Liver (tissue), 9 donors: ENCODE measurements around the gene EPC2. TPM values are rescaled to one million over a fixed set of nuclear protein-coding genes. Genes with fewer than 3 reads are reported as not detected.

Experiments used
- DNase-seq: peaks from one replicate; pipeline ENCODE4 v3.0.0-alpha.2; 2017; ENCODE audit warnings: low spot score
- H3K27ac ChIP-seq, 2 donors: one replicate each; pipeline ENCODE4 v1.7.0; 2013; ENCODE audit warnings: inconsistent platforms in 2 of 2, low read length in 2 of 2, control low read depth in 1 of 2, low read depth in 1 of 2, mild to moderate bottlenecking in 1 of 2
- H3K27me3 ChIP-seq, 4 donors: one replicate each; pipeline versions ENCODE4 v1.6.1 to v1.7.0; 2013; ENCODE audit warnings: low read length in 3 of 4, inconsistent platforms in 1 of 4, mild to moderate bottlenecking in 1 of 4, moderate library complexity in 1 of 4; ENCODE audit not compliant: control insufficient read depth in 4 of 4, insufficient read depth in 4 of 4
- H3K36me3 ChIP-seq, 4 donors: one replicate each; pipeline versions ENCODE4 v1.6.1 to v1.7.0; 2013; ENCODE audit warnings: low read length in 3 of 4, mild to moderate bottlenecking in 3 of 4, low read depth in 1 of 4, moderate library complexity in 1 of 4; ENCODE audit not compliant: control insufficient read depth in 4 of 4, insufficient read depth in 3 of 4
- H3K4me1 ChIP-seq, 4 donors: one replicate each; pipeline versions ENCODE4 v1.6.1 to v1.7.0; 2013; ENCODE audit warnings: low read length in 3 of 4, mild to moderate bottlenecking in 3 of 4, moderate library complexity in 1 of 4; ENCODE audit not compliant: control insufficient read depth in 4 of 4, insufficient read depth in 4 of 4
- H3K4me3 ChIP-seq, 3 donors: one replicate each; pipeline versions ENCODE4 v1.6.1 to v1.7.0; 2013; ENCODE audit warnings: low read length in 3 of 3, control low read depth in 1 of 3, low read depth in 1 of 3, mild to moderate bottlenecking in 1 of 3
- H3K9ac ChIP-seq, 2 donors: one replicate each; pipeline ENCODE4 v1.7.0; 2013; ENCODE audit warnings: low read length in 2 of 2, mild to moderate bottlenecking in 2 of 2, moderate library complexity in 2 of 2, control low read depth in 1 of 2, low read depth in 1 of 2
- H3K9me3 ChIP-seq, 4 donors: one replicate each; pipeline versions ENCODE4 v1.6.1 to v1.7.0; 2013; ENCODE audit warnings: low read length in 3 of 4; ENCODE audit not compliant: control insufficient read depth in 4 of 4
- ATF3 ChIP-seq: IDR thresholded peaks from 2 replicates; pipeline ENCODE4 v1.6.1; 2016; ENCODE audit warnings: antibody characterized with exemption
- CTCF ChIP-seq: fragments of 150-350 bp; IDR thresholded peaks from 2 replicates; pipeline ENCODE4 v1.5.1; 2017; ENCODE audit warnings: improper control_type of control experiment, low read depth, low read length; ENCODE audit not compliant: missing input control
- EGR1 ChIP-seq, 2 donors: IDR thresholded peaks; 2 replicates each; pipeline ENCODE4 v1.6.1; 2016 to 2018; ENCODE audit warnings: antibody characterized with exemption in 2 of 2, low read depth in 2 of 2
- FOXA1 ChIP-seq: IDR thresholded peaks from 2 replicates; pipeline ENCODE4 v1.6.1; 2016; ENCODE audit warnings: antibody characterized with exemption
- FOXA2 ChIP-seq: IDR thresholded peaks from 2 replicates; pipeline ENCODE4 v1.6.1; 2016; ENCODE audit warnings: antibody characterized with exemption
- HNF4A ChIP-seq, 2 donors: conservative IDR thresholded peaks; 2 replicates each; pipeline ENCODE4 v1.6.1; 2016; ENCODE audit warnings: antibody characterized with exemption in 2 of 2, mild to moderate bottlenecking in 2 of 2
- HNF4G ChIP-seq: IDR thresholded peaks from 2 replicates; pipeline ENCODE4 v1.6.1; 2016; ENCODE audit warnings: antibody characterized with exemption
- JUND ChIP-seq, 2 donors: IDR thresholded peaks; 2 replicates each; pipeline ENCODE4 v1.6.1; 2016; ENCODE audit warnings: antibody characterized with exemption in 2 of 2
- MAX ChIP-seq: IDR thresholded peaks from 2 replicates; pipeline ENCODE4 v1.6.1; 2016; ENCODE audit warnings: antibody characterized with exemption
- NR2F2 ChIP-seq: IDR thresholded peaks from 2 replicates; pipeline ENCODE4 v1.6.1; 2016; ENCODE audit warnings: antibody characterized with exemption
- RAD21 ChIP-seq, 2 donors: IDR thresholded peaks; 2 replicates each; pipeline ENCODE4 v1.6.1; 2016; ENCODE audit warnings: antibody characterized with exemption in 2 of 2, mild to moderate bottlenecking in 2 of 2
- REST ChIP-seq: IDR thresholded peaks from 2 replicates; pipeline ENCODE4 v1.6.1; 2016; ENCODE audit warnings: antibody characterized with exemption, mild to moderate bottlenecking
- RXRA ChIP-seq, 2 donors: IDR thresholded peaks; 2 replicates each; pipeline ENCODE4 v1.6.1; 2017 to 2018; ENCODE audit warnings: antibody characterized with exemption in 2 of 2, mild to moderate bottlenecking in 1 of 2
- SP1 ChIP-seq: IDR thresholded peaks from 2 replicates; pipeline ENCODE4 v1.6.1; 2018; ENCODE audit warnings: antibody characterized with exemption, mild to moderate bottlenecking
- TAF1 ChIP-seq: conservative IDR thresholded peaks from 2 replicates; pipeline ENCODE4 v1.6.1; 2016; ENCODE audit warnings: antibody characterized with exemption, mild to moderate bottlenecking
- YY1 ChIP-seq: IDR thresholded peaks from 2 replicates; pipeline ENCODE4 v1.6.1; 2016; ENCODE audit warnings: antibody characterized with exemption, mild to moderate bottlenecking
- WGBS: extraction: QIAGEN DNeasy Blood & Tissue Kit; methylation state at CpG from one replicate; pipeline ENCODE4 v1.1.7; 2013; 5-methylcytosine and 5-hydroxymethylcytosine counted together
- polyA plus RNA-seq, 2 donors: library from polyadenylated mRNA; stranded (reverse) in 1 of 2; unstranded in 1 of 2; fragments of 200-250 nt in 1 of 2; fragments of >200 nt in 1 of 2; fragmentation: Nextera tagmentation in 1 of 2; extraction: Ambion mirVana in 1 of 2; gene quantifications; one replicate each; pipeline versions ENCODE4 v1.2.1 to v1.2.3, GENCODE V29; 2013 to 2015
- total RNA-seq, 2 donors: library from RNA; depleted of rRNA; stranded (reverse); fragments of >200 nt; gene quantifications; one replicate each; pipeline ENCODE4 v1.2.3, GENCODE V29; 2014
- donor health status: healthy.
- donor health status: healthy.
- donor health status: healthy.
- donor health status: healthy.
- donor health status: healthy.

Gene EPC2
- total and polyA plus RNA-seq, 4 donors = 2.8 to 17.7 (median 9.6) TPM

- no peak for DNase-seq
- Histone ChIP-seq H3K9ac (no peak overlapping the region), H3K9me3 (peaks cover 0 to 7% (median 2%) of the 10 kb centered on the region in 4 donors), H3K36me3 (no peaks in the 10 kb centered on the region), H3K27ac (no peak overlapping the region), H3K4me3 (no peak overlapping the region), H3K4me1 (no peaks in the 10 kb centered on the region), H3K27me3 (no peaks in the 10 kb centered on the region)
- 37% methylated on average over 4 of the region's 4 CpGs for WGBS
- TF ChIP-seq YY1 (no peak), HNF4A (conservative IDR thresholded peaks at IDR 0.05) (peak in 1 of 2 donors; percentile 24)
Measured at GRCh38 chr2:148607566-148607965, 37.0 kb upstream of the EPC2 start.

- no peaks in the 10 kb centered on the region for H3K27me3 ChIP-seq
- no peak for TF ChIP-seq YY1
- TF ChIP-seq TAF1 = no peak
- TF ChIP-seq FOXA1 = no peak
- no peak for TF ChIP-seq CTCF
- TF ChIP-seq REST = no peak
- no peak for TF ChIP-seq HNF4G
- no peaks in the 10 kb centered on the region for H3K36me3 ChIP-seq
- H3K27ac ChIP-seq = no peak overlapping the region
- WGBS = 94% methylated on average over 7 of the region's 7 CpGs
- DNase-seq = no peak
- peaks cover 0 to 2% (median 0%) of the 10 kb centered on the region in 4 donors for H3K4me1 ChIP-seq
- no peak overlapping the region for H3K9ac ChIP-seq
- H3K9me3 ChIP-seq = no peaks in the 10 kb centered on the region
- H3K4me3 ChIP-seq = no peak overlapping the region
Measured at GRCh38 chr2:148613231-148614013, 31.1 kb upstream of the EPC2 start.

GRCh38 chr2:148614014-148614321 lies 30.6 kb upstream of the EPC2 start:
- H3K36me3 ChIP-seq = no peaks in the 10 kb centered on the region
- no peak overlapping the region for H3K4me3 ChIP-seq
- no peak for DNase-seq
- H3K9me3 ChIP-seq = no peaks in the 10 kb centered on the region
- H3K4me1 ChIP-seq = peaks cover 0 to 2% (median 0%) of the 10 kb centered on the region in 4 donors
- peak overlapping the region in 1 of 2 donors; percentile 56 for H3K27ac ChIP-seq
- H3K27me3 ChIP-seq = no peaks in the 10 kb centered on the region
- H3K9ac ChIP-seq = no peak overlapping the region
- no peak for TF ChIP-seq JUND (IDR thresholded peaks at IDR 0.05)
- TF ChIP-seq FOXA2 = no peak
- no peak for TF ChIP-seq TAF1
- no peak for TF ChIP-seq RAD21 (IDR thresholded peaks at IDR 0.05)
- TF ChIP-seq HNF4A (conservative IDR thresholded peaks at IDR 0.05) = no peak
- TF ChIP-seq MAX = no peak
- no peak for TF ChIP-seq RXRA (IDR thresholded peaks at IDR 0.05)
- TF ChIP-seq SP1 = no peak
- no peak for TF ChIP-seq ATF3
- no peak for TF ChIP-seq NR2F2
- no peak for TF ChIP-seq EGR1 (IDR thresholded peaks at IDR 0.05; ENCODE audit: low read depth in 2 of 2)
- TF ChIP-seq REST = no peak
- TF ChIP-seq HNF4G = no peak
- no peak for TF ChIP-seq FOXA1
- TF ChIP-seq CTCF = no peak
